BLaER1 (cell line): ENCODE measurements around the gene LTBP3.

ENCODE experiments used
- H3K27ac ChIP-seq: shearing (Covaris generic); formaldehyde crosslinking; 2 replicates; pipeline ENCODE4 v1.8.1; 2022
- H3K27me3 ChIP-seq: shearing (Covaris generic); formaldehyde crosslinking; 2 replicates; pipeline ENCODE4 v1.8.1; 2022
- H3K36me3 ChIP-seq: shearing (Covaris generic); formaldehyde crosslinking; 2 replicates; pipeline ENCODE4 v1.8.1; 2022
- H3K4me1 ChIP-seq: shearing (Covaris generic); formaldehyde crosslinking; 2 replicates; pipeline ENCODE4 v1.8.1; 2022
- H3K4me2 ChIP-seq: shearing (Covaris generic); formaldehyde crosslinking; 2 replicates; pipeline ENCODE4 v1.8.1; 2022
- H3K4me3 ChIP-seq: shearing (Covaris generic); formaldehyde crosslinking; 2 replicates; pipeline ENCODE4 v1.8.1; 2022
- H3K9ac ChIP-seq: shearing (Covaris generic); formaldehyde crosslinking; 2 replicates; pipeline ENCODE4 v1.8.1; 2022
- H3K9me3 ChIP-seq: shearing (Covaris generic); formaldehyde crosslinking; 2 replicates; pipeline ENCODE4 v1.8.1; 2022
- H4K20me1 ChIP-seq: shearing (Covaris generic); formaldehyde crosslinking; 2 replicates; pipeline ENCODE4 v1.8.1; 2022
- Cebpa-rat ChIP-seq: shearing (Covaris generic); IDR thresholded peaks from 2 replicates; pipeline ENCODE4 v1.8.1; 2022

The LTBP3 gene

GRCh38 chr11:65547446-65548125, 10.6 kb downstream of the LTBP3 start:
- H3K9ac ChIP-seq = peak overlapping the region; percentile 77
- peak overlapping the region; percentile 55 for H3K4me3 ChIP-seq
- no peaks in the 10 kb centered on the region for H3K9me3 ChIP-seq
- H3K27ac ChIP-seq = peak overlapping the region; percentile 88
- peaks cover 96% of the 10 kb centered on the region for H3K4me1 ChIP-seq
- H4K20me1 ChIP-seq = peaks cover 15% of the 10 kb centered on the region; the same call in 1 of the 2 replicates
- no peaks in the 10 kb centered on the region for H3K27me3 ChIP-seq
- H3K36me3 ChIP-seq = peaks cover 34% of the 10 kb centered on the region; the same call in 1 of the 2 replicates
- peak overlapping the region; percentile 95 for H3K4me2 ChIP-seq
- no peak for TF ChIP-seq Cebpa-rat

DNA sequence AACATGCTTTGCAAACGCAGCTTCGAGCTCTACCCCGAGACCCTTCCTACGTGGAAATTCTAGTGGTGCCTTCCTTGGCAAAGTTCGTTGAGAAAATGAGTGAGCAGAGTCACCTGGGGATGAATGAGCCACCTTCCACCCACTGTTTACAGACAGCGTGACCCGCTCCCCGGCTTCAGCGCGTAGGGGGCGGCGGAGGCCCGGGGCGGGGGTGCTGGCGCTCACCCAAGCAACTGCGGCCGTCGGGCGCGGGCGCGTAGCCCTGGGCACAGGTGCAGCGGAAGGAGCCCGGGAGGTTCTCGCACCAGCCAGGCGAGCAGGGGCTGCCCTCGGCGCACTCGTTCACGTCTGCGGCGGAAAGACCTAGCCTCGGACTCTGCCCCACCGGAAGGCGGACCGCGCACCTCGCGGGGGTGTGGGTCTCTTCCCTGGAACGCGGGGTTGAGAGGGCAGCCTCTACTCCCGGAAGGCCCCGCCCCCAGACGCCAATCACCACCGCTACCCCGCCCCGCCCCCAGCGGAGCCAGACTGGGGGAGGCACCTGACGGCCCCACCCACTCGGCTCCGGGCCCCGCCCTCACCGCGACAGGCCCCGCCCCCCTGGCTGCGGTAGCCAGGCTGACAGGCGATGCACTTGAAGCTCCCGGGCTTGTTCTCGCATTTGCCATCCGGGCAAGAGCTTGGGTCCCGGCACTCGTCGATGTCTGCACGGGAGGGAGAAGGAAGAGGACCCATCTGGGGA, 11.8 kb downstream of the LTBP3 start:
- H3K27ac ChIP-seq = peak overlapping the region; percentile 88
- H3K9ac ChIP-seq = peak overlapping the region; percentile 77
- H3K4me2 ChIP-seq = peak overlapping the region; percentile 95
- H3K36me3 ChIP-seq = peaks cover 29% of the 10 kb centered on the region; the same call in 1 of the 2 replicates
- no peaks in the 10 kb centered on the region for H3K9me3 ChIP-seq
- H4K20me1 ChIP-seq = peaks cover 6% of the 10 kb centered on the region; the same call in 1 of the 2 replicates
- peak overlapping the region; percentile 55 for H3K4me3 ChIP-seq
- no peak for TF ChIP-seq Cebpa-rat
- peaks cover 96% of the 10 kb centered on the region for H3K4me1 ChIP-seq
- H3K27me3 ChIP-seq = no peaks in the 10 kb centered on the region

GRCh38 chr11:65545853-65546216, 12.3 kb downstream of the LTBP3 start:
- no peak overlapping the region for H3K4me3 ChIP-seq
- H4K20me1 ChIP-seq = peaks cover 6% of the 10 kb centered on the region; the same call in 1 of the 2 replicates
- H3K9me3 ChIP-seq = no peaks in the 10 kb centered on the region
- H3K27me3 ChIP-seq = no peaks in the 10 kb centered on the region
- H3K4me1 ChIP-seq = peaks cover 96% of the 10 kb centered on the region
- H3K27ac ChIP-seq = peak overlapping the region; percentile 88
- no peak for TF ChIP-seq Cebpa-rat
- H3K9ac ChIP-seq = peak overlapping the region; percentile 51
- peaks cover 23% of the 10 kb centered on the region; the same call in 1 of the 2 replicates for H3K36me3 ChIP-seq
- peak overlapping the region; percentile 95 for H3K4me2 ChIP-seq

DNA sequence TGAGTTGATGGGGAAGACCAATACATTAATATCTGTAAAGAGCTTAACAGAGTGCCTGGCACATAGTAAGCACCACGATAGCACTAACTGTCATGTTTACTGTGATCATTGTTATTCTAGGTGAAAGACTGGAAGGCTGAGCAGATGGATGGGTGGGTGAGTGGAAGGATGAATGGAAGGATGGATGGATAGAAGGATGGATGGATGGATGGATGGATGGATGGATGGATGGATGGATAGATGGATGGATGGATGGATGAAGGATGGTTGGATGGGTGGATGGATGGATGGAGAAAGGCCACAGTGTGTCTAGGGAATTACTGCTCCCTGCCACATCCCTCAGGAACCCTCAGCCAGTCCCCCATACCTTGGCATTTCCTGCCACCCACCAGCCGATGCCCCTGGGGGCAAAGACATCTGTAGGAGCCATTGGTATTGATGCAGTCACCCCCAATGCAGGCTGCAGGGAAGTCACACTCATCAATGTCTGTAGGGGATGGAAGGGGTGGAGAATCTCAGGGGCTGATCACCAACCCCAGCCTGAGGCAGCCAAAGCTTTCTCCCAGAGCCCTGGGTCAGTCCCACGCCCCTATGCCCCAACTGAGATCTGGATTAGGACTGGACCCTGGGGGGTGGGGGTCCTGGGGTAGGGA, 15.3 kb downstream of the LTBP3 start:
- H3K9ac ChIP-seq = no peak overlapping the region
- peaks cover 12% of the 10 kb centered on the region for H3K36me3 ChIP-seq
- H3K4me2 ChIP-seq = 0 out of 2 replicates have a peak overlapping the region, but pooled peaks have one; percentile 3
- no peak for TF ChIP-seq Cebpa-rat
- H3K4me1 ChIP-seq = peaks cover 89% of the 10 kb centered on the region
- peaks cover 23% of the 10 kb centered on the region for H4K20me1 ChIP-seq
- H3K9me3 ChIP-seq = no peaks in the 10 kb centered on the region
- H3K4me3 ChIP-seq = no peak overlapping the region
- no peaks in the 10 kb centered on the region for H3K27me3 ChIP-seq
- no peak overlapping the region for H3K27ac ChIP-seq

- Histone ChIP-seq H3K4me3 (peak overlapping the region; percentile 70), H4K20me1 (peaks cover 29% of the 10 kb centered on the region), H3K4me1 (peaks cover 86% of the 10 kb centered on the region), H3K9me3 (no peaks in the 10 kb centered on the region), H3K27me3 (no peaks in the 10 kb centered on the region), H3K27ac (peak overlapping the region; percentile 74), H3K9ac (peak overlapping the region; percentile 59), H3K36me3 (peaks cover 26% of the 10 kb centered on the region), H3K4me2 (peak overlapping the region; percentile 100)
- no peak for TF ChIP-seq Cebpa-rat
Observed at GRCh38 chr11:65541093-65541982, 16.8 kb downstream of the LTBP3 start.

GRCh38 chr11:65540290-65541092, 17.7 kb downstream of the LTBP3 start:
- TF ChIP-seq Cebpa-rat = no peak
- Histone ChIP-seq H3K4me3 (peak overlapping the region; percentile 70), H3K36me3 (peaks cover 34% of the 10 kb centered on the region), H3K9ac (peak overlapping the region; percentile 80), H3K27ac (peak overlapping the region; percentile 89), H3K9me3 (no peaks in the 10 kb centered on the region), H3K27me3 (no peaks in the 10 kb centered on the region), H3K4me2 (peak overlapping the region; percentile 100), H3K4me1 (peaks cover 77% of the 10 kb centered on the region), H4K20me1 (peaks cover 38% of the 10 kb centered on the region)

DNA sequence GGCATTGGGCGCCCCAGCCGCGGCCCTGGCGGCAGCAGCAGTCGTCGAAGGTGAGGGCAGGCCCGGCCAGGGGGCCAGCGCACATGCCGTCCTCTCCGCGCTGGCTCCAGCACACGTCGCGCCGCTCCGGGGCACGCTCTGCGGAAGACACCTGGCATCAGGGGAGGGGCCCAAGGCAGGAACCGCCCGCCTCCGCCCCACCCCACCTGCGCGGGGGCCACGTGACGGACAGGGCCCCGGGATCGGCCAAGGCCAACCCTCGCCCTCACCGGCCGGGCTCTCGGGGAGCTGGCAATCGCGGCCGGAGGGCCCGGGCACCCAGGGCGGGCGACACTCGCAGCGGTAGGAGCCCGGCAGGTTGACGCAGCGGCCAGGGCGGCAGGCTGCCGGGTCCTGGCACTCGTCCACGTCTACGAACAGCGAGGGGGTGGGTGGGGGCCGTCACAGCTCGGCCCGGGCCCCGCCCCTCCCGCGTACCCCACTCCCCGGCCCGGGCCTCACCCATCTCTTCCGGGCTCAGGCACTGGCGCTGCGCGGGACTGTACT, 18.3 kb downstream of the LTBP3 start:
- H3K36me3 ChIP-seq = peaks cover 41% of the 10 kb centered on the region
- peaks cover 40% of the 10 kb centered on the region for H4K20me1 ChIP-seq
- H3K4me1 ChIP-seq = peaks cover 70% of the 10 kb centered on the region
- no peaks in the 10 kb centered on the region for H3K27me3 ChIP-seq
- peak overlapping the region; percentile 70 for H3K4me3 ChIP-seq
- H3K9ac ChIP-seq = peak overlapping the region; percentile 80
- peak overlapping the region; percentile 89 for H3K27ac ChIP-seq
- H3K4me2 ChIP-seq = peak overlapping the region; percentile 100
- no peak for TF ChIP-seq Cebpa-rat
- no peaks in the 10 kb centered on the region for H3K9me3 ChIP-seq
